ENCODE measurements around the gene THADA.
A peak's percentile ranks its signal among the peaks of the same experiment; 100 is the strongest.
"Not testable (repeated sequence)": the region's sequence is repeated elsewhere in the genome, so short reads cannot be mapped to it uniquely, and the experiment has no call there.

Gene THADA

GRCh38 chr2:43293744-43294695 lies 301.8 kb downstream of the THADA start:
- Histone ChIP-seq H3K4me3 (no peak overlapping the region), H3K36me3 (peaks cover 5 to 44% (median 38%) of the 10 kb centered on the region in 11 experiments; a peak in 19 of 22 replicates), H3K27me3 (no peaks in the 10 kb centered on the region), H3K27ac (peak overlapping the region; percentile 81 to 94 (median 90)), H3K9me3 (replicated peaks in 1 of 11) (peaks cover 0 to 30% (median 26%) of the 10 kb centered on the region in 11 experiments; a peak in 18 of 22 replicates), H3K4me1 (peaks cover 21 to 74% (median 44%) of the 10 kb centered on the region in 10 experiments), H4K20me1 (no peaks in the 10 kb centered on the region), H3K4me2 (peak overlapping the region; percentile 39 to 95 (median 69)), H3K9ac (peak overlapping the region; percentile 63 to 76 (median 72))
- TF ChIP-seq Cebpa-rat (IDR thresholded peaks at IDR 0.05): peak; percentile 71 to 98 (median 97); a peak in 21 of 22 replicates

GRCh38 chr2:43292851-43293743 lies 302.7 kb downstream of the THADA start:
- TF ChIP-seq Cebpa-rat (IDR thresholded peaks at IDR 0.05): no peak

GRCh38 chr2:43292297-43292696 lies 303.5 kb downstream of the THADA start:
- peak overlapping the region in 1 of 10 experiments; percentile 13; a peak in 1 of 20 replicates for H3K4me3 ChIP-seq
- TF ChIP-seq Cebpa-rat (IDR thresholded peaks at IDR 0.05): no peak

More at GRCh38 chr2:43292851-43293743, 302.7 kb downstream of the THADA start:
- peaks cover 5 to 53% (median 43%) of the 10 kb centered on the region in 11 experiments; a peak in 19 of 22 replicates for H3K36me3 ChIP-seq
- peak overlapping the region; percentile 81 to 94 (median 90) for H3K27ac ChIP-seq
- H3K4me2 ChIP-seq: peak overlapping the region; percentile 9 to 95 (median 69); a peak in 21 of 22 replicates
- peaks cover 0 to 32% (median 24%) of the 10 kb centered on the region in 11 experiments; a peak in 18 of 22 replicates for H3K9me3 ChIP-seq (replicated peaks in 1 of 11)
- H3K27me3 ChIP-seq: no peaks in the 10 kb centered on the region
- no peaks in the 10 kb centered on the region for H4K20me1 ChIP-seq
- H3K4me3 ChIP-seq: no peak overlapping the region
- H3K4me1 ChIP-seq: peaks cover 21 to 83% (median 48%) of the 10 kb centered on the region in 10 experiments
- peak overlapping the region; percentile 54 to 76 (median 70) for H3K9ac ChIP-seq

GRCh38 chr2:43289331-43289730 lies 306.5 kb downstream of the THADA start:
- H4K20me1 ChIP-seq: no peaks in the 10 kb centered on the region
- TF ChIP-seq Cebpa-rat (IDR thresholded peaks at IDR 0.05): no peak
- peaks cover 14 to 87% (median 34%) of the 10 kb centered on the region in 10 experiments for H3K4me1 ChIP-seq
- peak overlapping the region in 2 of 11 experiments; percentile 4 to 54; a peak in 2 of 22 replicates for H3K9ac ChIP-seq
- peak overlapping the region in 7 of 11 experiments; percentile 4 to 93 (median 73); a peak in 13 of 22 replicates for H3K27ac ChIP-seq
- H3K4me3 ChIP-seq: no peak overlapping the region
- H3K27me3 ChIP-seq: no peaks in the 10 kb centered on the region
- H3K36me3 ChIP-seq: peaks cover 27 to 88% (median 78%) of the 10 kb centered on the region in 11 experiments
- H3K4me2 ChIP-seq: peak overlapping the region in 5 of 11 experiments; percentile 24 to 66 (median 39); a peak in 9 of 22 replicates
- H3K9me3 ChIP-seq (replicated peaks in 1 of 11): peaks cover 21 to 58% (median 49%) of the 10 kb centered on the region in 11 experiments

More at GRCh38 chr2:43292297-43292696, 303.5 kb downstream of the THADA start:
- Histone ChIP-seq H3K27me3 (no peaks in the 10 kb centered on the region), H3K27ac (peak overlapping the region; percentile 81 to 94 (median 90)), H4K20me1 (no peaks in the 10 kb centered on the region), H3K9ac (peak overlapping the region in 4 of 11 experiments; percentile 69 to 76 (median 72); a peak in 4 of 22 replicates), H3K4me1 (peaks cover 21 to 91% (median 50%) of the 10 kb centered on the region in 10 experiments), H3K4me2 (peak overlapping the region in 7 of 11 experiments; percentile 63 to 95 (median 77); a peak in 13 of 22 replicates), H3K36me3 (peaks cover 8 to 61% (median 51%) of the 10 kb centered on the region in 11 experiments; a peak in 19 of 22 replicates), H3K9me3 (replicated peaks in 1 of 11) (peaks cover 0 to 40% (median 32%) of the 10 kb centered on the region in 11 experiments; a peak in 18 of 22 replicates)

- peak overlapping the region in 5 of 11 experiments; percentile 24 to 66 (median 39); a peak in 9 of 22 replicates for H3K4me2 ChIP-seq
- H3K36me3 ChIP-seq: peaks cover 33 to 95% (median 84%) of the 10 kb centered on the region in 11 experiments
- no peaks in the 10 kb centered on the region for H3K27me3 ChIP-seq
- TF ChIP-seq Cebpa-rat (IDR thresholded peaks at IDR 0.05): peak in 1 of 11 experiments; percentile 16; a peak in 1 of 22 replicates
- H3K4me1 ChIP-seq: peaks cover 8 to 84% (median 28%) of the 10 kb centered on the region in 10 experiments; a peak in 19 of 20 replicates
- H3K9me3 ChIP-seq (replicated peaks in 1 of 11): peaks cover 28 to 65% (median 55%) of the 10 kb centered on the region in 11 experiments
- peak overlapping the region in 4 of 11 experiments; percentile 7 to 54 (median 38); a peak in 7 of 22 replicates for H3K9ac ChIP-seq
- H3K4me3 ChIP-seq: no peak overlapping the region
- H4K20me1 ChIP-seq: no peaks in the 10 kb centered on the region
- H3K27ac ChIP-seq: peak overlapping the region in 7 of 11 experiments; percentile 4 to 93 (median 73); a peak in 13 of 22 replicates
Observed at GRCh38 chr2:43288417-43289305, 307.2 kb downstream of the THADA start.

- Histone ChIP-seq H3K36me3 (peaks cover 39 to 99% (median 90%) of the 10 kb centered on the region in 11 experiments), H4K20me1 (no peaks in the 10 kb centered on the region), H3K27ac (peak overlapping the region in 2 of 11 experiments; percentile 26 to 93; a peak in 2 of 22 replicates), H3K27me3 (no peaks in the 10 kb centered on the region), H3K4me3 (peak overlapping the region in 3 of 10 experiments; percentile 13 to 40 (median 35); a peak in 3 of 20 replicates), H3K9ac (no peak overlapping the region), H3K4me1 (peaks cover 0 to 68% (median 9%) of the 10 kb centered on the region in 10 experiments; a peak in 11 of 20 replicates), H3K9me3 (replicated peaks in 1 of 11) (peaks cover 33 to 63% (median 55%) of the 10 kb centered on the region in 11 experiments), H3K4me2 (peak overlapping the region in 2 of 11 experiments; percentile 18; a peak in 2 of 22 replicates)
- no peak for TF ChIP-seq Cebpa-rat (IDR thresholded peaks at IDR 0.05)
Observed at GRCh38 chr2:43285987-43286386, 309.9 kb downstream of the THADA start.

- TF ChIP-seq Cebpa-rat (IDR thresholded peaks at IDR 0.05): no peak
- H3K36me3 ChIP-seq: peaks cover 41 to 99% (median 90%) of the 10 kb centered on the region in 11 experiments
Observed at GRCh38 chr2:43284967-43285366, 310.9 kb downstream of the THADA start.

GRCh38 chr2:43284347-43284746 lies 311.5 kb downstream of the THADA start:
- Histone ChIP-seq H3K4me1 (peaks cover 0 to 51% (median 7%) of the 10 kb centered on the region in 10 experiments; a peak in 11 of 20 replicates), H3K36me3 (peaks cover 47 to 99% (median 92%) of the 10 kb centered on the region in 11 experiments), H3K9me3 (replicated peaks in 1 of 11) (peaks cover 33 to 60% (median 55%) of the 10 kb centered on the region in 11 experiments), H3K4me3 (peak overlapping the region in 8 of 10 experiments; percentile 13 to 40 (median 32); a peak in 15 of 20 replicates)
- not testable (repeated sequence) for H4K20me1 ChIP-seq, H3K27ac ChIP-seq, H3K4me2 ChIP-seq, H3K9ac ChIP-seq, H3K27me3 ChIP-seq

More at GRCh38 chr2:43284967-43285366, 310.9 kb downstream of the THADA start:
- no peak overlapping the region for H3K4me2 ChIP-seq
- H3K9ac ChIP-seq: no peak overlapping the region
- no peaks in the 10 kb centered on the region for H4K20me1 ChIP-seq
- no peaks in the 10 kb centered on the region for H3K27me3 ChIP-seq
- H3K9me3 ChIP-seq (replicated peaks in 1 of 11): peaks cover 33 to 61% (median 55%) of the 10 kb centered on the region in 11 experiments
- H3K4me3 ChIP-seq: peak overlapping the region in 8 of 10 experiments; percentile 13 to 40 (median 32); a peak in 14 of 20 replicates
- H3K27ac ChIP-seq: no peak overlapping the region
- peaks cover 0 to 58% (median 9%) of the 10 kb centered on the region in 10 experiments; a peak in 11 of 20 replicates for H3K4me1 ChIP-seq
